ENCODE results near the gene HINT3.
"Not testable (repeated sequence)": the region's sequence is repeated elsewhere in the genome, so short reads cannot be mapped to it uniquely, and the experiment has no call there.

The HINT3 gene

DNA sequence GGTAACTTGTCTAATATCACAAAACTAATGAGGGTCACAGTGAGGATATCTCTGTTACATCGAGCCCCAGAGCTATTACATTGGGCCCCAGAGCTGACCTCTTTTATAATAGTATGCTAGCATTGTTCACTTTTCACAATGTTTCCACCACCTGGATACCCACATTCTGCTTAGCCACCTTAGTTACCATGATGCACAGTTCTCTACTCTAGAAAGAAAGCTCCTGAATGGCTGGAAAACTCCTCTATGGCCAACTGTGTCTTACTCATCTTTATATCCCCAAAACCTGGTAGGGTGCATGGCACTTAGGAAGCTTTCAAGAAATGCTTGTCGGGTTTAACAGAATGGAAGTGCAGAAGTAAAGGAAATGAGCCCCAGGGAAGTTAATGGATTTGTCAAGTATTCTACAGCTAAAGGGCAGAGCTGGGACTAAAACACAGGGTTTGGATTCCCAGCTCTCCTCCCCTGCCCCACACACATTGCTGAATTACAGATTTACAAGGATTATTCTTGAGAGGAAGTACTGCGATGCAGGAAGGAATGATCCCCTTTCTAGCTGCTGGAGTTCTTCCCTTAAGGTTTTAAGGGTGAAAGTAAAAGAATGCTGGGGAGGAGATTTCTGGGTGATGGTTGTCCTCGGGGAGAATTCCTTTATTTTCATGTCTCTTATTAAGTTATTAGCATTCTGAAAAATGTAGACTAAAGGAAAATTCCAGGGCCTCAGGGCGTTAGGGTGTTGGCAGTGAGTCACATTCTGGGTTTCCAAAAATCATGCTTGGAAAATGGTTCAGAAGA, 16.1 kb upstream of the HINT3 start:
- no peak for DNase-seq (ENCODE audit: low spot score)

DNA sequence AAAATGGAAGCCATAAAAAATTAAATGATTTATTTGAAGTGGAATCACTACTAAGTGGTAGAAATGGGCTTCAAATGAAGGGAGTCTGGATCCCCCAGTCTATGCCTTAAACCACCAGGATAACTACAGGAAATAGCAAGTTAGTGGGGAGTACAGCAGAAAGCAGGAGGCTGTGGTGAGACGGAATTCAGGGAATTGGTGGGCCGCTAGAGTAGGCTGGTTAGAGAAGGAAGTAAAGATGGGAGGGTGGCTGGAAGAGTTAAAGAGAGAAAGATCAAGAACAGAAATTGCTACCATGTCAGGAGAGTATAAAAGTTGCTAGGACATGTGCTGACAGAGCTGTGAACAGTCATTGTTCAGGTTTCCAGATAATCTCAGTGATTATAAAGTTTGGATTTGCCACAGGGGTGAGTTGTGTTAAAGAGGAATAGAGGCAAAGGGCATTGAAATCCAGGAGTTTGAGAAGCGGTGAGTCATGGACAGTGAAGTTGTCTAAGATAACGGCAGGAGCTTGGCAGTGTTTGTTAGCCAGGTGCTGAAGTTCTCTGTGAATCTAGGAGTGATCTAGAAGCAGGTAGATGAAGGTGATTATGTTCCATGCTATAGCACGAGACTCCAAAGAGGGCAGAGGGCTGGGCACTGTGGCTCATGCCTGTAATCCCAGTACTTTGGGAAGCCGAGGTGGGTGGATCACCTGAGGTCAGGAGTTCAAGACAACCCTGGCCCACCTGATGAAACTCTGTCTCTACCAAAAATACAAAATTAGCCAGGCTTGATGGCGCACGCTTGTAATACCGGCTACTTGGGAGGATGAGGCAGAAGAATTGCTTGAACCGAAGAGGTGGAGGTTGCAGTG, 13.7 kb upstream of the HINT3 start:
- DNase-seq (ENCODE audit: low spot score): no peak

DNA sequence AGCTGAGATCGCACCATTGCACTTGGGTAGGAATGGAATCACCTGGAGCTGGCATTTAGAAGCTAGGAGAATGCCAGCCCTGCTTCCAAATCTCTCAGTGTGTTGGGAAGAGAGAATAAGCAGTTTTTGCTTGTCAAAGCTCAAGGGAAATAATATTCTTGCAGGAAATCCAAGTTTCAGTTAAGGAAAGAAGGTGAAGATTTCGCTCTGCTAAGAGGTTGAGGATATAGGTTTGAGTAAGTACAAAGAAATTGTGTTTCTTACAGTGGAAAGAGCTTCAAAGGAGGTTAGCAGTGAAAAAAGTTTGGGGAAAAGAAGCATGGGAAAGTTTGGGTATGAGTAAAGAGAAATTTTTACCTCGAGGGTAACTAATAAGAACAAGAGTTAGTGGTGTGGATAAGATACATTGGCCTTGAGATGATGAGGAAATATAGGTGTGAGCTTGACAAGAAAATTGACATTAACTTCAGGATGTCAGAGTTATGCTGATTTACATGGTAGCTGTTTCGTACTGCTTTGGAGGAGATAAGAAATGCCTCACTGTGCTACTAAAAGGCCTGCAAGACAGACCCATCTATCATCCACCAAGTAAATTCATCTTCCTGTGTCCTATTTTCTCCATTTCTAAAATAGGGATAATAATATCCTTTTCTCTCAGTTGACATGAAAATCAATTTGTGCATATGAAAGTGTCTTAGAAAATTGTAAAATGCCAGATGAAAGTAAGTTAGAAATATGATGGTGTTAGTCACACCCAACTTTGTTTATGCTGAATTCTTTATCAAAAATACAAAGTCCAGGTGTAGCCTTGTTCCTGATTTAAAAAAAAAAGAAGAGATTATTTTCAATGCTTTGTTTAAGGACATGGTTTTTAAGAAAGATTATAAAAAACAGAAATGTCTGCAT, 12.8 kb upstream of the HINT3 start:
- no peak for DNase-seq (ENCODE audit: low spot score)

DNA sequence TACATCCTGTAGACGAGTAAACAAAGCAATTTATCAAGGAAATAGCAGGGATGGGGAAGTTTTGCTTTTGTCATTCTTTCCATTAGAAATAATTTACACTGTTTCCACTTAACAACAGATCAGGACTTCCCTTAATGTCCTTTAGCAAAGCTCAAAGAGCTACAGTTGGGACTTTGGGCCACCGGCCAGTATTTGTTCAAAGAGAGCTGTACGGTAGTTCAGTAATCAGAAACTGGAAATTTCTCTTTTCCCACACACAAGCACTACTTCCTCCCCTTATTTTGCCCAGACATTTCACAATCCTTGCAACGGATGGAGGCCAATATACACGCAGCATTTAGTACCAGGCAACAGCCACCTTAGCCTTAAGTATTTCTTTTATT, 12.1 kb upstream of the HINT3 start:
- DNase-seq (ENCODE audit: low spot score): no peak

DNA sequence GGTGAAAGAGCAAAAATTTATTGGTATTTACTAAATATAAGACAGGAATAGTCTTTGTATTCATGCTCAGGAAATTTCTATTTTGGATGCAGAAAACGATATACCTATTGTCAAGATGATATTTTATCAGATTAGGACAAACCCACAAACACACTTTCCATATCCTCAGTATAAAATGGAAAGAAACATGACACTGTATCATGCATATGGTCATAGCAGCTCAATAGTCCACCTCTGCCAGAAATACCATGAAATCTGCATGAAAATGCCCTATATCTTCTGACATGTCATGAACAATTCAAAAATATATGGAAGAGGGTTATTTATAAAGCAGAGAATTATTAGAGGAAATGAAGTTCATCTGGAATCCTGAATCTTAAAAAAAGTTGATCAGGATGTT, 11.7 kb upstream of the HINT3 start:
- no peak for DNase-seq (ENCODE audit: low spot score)

DNA sequence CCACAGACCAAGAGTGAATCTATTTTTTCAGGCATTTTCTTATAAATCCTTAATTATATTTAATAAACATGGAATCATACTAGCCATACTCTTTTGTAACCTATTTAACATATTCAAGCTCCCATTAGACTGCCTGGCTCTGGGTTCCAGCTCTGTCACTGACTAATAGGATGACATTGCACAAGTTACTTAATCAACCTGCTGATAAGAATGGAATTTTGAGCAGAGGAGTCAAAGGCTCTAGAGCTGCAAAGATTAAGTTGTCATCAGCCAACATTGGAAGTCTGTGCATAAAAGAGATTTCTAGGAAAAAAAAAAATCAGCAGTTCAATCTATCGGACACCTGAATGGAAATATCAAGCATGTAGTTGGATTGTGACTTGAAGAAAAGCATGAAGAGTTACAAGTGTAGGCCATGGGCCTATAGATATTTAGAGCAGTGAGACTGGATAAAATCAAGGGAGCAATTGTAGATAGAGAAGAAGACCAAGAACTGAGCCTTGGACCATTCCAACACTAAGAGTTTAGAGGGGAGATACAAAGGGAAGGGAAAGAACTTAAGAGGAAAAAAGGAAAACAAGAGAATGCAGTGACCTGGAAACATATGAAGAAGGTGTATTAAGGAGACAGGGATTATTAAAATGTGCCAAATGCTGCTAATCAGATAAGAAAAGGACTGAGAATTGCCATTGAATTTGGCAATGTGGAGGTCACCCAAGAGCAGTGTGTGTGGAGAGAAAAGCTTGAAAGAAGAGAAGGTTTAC, 11.0 kb upstream of the HINT3 start:
- no peak for DNase-seq (ENCODE audit: low spot score)

DNA sequence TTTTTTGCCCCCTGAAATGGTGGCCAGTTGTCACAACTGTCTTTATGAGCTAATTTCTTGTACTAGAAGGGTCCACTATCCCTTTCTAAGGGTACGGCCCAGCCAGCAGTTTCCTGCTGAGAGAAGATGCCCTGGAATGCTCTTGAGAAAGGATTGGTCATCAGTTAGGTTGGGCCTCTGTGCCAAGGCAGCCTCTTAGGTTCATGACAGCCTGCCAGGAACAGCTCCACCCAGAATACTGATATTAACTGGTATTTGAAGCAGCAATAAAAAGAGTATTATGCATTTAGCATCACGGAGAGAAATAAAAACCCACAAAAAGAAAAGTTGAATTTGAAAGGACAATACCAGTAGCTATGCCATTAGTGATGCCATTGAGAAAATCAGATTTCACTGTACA, 9.0 kb upstream of the HINT3 start:
- no peak for DNase-seq (ENCODE audit: low spot score)

DNA sequence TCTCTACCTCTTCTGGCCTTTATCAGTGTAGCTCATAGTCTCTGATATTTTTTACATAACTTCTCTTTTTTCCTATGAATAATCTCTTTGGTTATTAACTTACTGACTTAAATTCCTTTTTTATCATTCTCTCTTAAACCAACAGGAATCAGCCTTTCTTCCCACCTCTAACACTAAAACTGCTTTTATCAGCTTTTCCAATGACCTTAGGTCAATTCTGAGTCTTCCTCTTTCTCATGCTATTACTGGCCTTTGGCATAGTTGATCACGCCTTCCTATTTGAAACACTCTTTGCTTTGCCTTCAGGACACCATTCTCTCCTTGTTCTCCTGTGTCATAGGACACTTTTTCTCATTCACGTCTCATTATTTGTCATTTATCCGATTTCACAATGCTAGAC, 8.1 kb upstream of the HINT3 start:
- no peak for DNase-seq (ENCODE audit: low spot score)

DNA sequence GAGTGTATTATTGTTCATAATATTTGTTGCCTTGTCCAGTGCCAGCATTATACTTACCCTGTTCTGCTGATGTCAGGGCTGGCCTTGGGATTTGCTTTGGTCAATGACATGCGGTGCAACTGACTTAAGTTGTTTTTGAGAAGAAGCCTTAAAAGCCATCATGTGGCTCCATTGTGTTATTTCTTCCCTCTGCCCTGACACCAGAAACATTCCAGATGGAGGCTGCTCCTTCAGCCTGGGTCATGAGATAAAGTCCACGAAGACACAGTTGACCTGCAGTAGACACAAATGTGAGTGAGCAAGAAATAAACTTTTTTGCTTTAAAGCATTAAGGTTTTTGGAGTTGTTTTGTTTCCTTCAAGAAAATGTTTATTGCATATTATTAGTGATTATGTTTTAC, 7.5 kb upstream of the HINT3 start:
- no peak for DNase-seq (ENCODE audit: low spot score)

DNA sequence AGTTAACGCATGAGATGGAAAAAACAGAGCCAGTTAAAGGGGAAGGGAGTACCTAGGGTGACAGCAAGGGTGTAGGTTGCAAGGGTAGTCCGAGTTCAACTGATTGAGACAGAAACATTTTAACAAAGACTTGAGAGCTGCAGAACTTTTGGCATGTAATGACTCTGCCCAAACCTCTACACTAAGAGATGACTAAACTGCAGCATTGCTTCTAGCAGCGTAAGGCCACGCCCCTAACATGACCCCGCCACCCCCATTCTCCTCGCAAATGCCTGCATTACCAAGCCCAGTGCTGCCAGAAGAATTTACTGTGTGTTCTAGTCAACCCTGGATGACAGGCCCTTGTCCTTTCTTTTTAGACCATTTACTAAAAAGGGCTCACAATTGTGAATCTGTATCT, 6.3 kb upstream of the HINT3 start:
- no peak for DNase-seq (ENCODE audit: low spot score)

DNA sequence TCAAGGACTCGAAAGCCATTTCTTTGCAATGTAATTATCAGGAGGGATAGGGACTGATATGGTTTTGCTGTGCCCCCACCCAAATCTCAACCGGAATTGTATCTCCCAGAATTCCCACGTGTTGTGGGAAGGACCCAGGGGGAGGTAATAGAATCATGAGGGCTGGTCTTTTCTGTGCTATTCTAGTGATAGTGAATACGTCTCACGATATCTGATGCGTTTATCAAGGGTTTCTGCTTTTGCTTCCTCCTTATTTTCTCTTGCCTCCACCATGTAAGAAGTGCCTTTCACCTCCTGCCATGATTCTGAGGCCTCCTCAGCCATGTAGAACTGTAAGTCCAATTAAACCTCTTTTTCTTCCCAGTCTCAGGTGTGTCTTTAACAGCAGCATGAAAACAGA, 5.9 kb upstream of the HINT3 start:
- not testable (repeated sequence) for DNase-seq (ENCODE audit: low spot score)

DNA sequence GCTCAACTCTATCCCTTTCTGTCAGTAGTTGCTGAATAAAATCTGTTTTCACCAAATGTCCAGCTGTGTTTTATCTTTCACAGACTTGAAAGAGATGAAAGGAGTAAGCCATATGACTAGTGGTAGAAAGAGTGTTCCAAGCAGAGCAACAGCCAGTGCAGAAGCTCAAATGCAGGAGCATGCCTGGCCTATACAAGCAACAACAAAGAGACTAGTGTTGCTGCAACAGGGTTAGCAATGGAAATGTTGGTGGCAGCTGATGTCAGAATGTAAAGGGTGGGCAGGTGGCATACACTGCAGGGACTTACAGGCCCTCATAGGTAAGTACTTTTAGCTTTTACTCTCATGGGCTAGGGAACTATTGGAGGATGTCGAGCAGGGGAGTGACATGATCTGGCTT, 5.2 kb upstream of the HINT3 start:
- no peak for DNase-seq (ENCODE audit: low spot score)

DNA sequence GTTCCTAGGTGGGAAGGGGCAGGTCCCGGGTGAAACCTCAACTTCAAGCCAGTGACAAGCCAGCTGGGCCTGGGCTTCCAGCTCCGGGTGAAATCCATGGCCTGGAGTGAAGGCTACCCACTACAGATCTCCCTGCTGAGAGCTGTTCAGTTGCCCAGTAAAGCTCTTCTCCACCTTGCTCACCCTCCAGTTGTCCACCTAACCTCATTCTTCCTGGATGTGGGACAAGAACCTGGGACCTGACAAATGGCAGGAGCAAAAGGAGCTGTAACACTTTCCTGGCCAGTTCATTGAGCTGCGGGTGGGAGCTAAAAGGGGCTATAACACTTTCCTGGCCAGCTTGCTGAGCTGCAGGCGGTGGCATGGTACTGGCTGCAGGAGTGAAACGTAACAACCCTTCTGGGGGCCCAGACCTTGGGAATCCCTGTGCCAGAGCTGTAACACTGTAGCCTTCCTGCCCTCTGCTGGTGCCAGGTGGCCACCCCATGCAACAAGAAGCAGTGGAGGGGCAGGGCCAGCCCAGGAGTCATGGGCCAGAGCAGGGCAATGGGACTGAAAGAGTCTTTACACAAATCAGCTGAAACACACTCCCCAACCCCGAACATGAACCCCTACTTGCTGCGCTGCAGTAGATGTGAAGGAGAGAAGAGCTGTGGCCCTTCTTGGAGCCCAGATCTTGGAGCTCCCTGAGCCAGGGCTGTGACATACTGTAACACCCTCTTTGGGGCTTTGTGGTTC, 3.6 kb upstream of the HINT3 start:
- DNase-seq (ENCODE audit: low spot score): no peak

DNA sequence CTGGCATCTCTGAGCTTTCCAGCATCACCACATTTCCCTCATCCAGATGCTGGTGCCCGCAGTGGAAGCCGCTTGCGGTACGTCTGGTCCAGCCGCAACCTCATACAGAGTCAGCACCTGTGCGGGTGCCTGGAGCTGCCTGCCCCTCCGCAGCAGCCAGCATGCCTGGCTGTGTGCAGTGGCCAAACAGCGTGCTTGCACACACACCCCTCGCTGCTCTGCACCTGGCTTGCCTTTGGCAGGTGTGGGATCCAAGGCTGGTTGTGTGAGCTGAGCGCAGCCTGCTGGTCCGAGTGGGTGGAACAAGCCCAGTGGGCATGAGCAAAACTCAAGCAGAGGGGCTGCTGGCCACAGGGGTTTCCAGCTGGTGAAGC, 3.1 kb upstream of the HINT3 start:
- DNase-seq (ENCODE audit: low spot score): peak; percentile 32

DNA sequence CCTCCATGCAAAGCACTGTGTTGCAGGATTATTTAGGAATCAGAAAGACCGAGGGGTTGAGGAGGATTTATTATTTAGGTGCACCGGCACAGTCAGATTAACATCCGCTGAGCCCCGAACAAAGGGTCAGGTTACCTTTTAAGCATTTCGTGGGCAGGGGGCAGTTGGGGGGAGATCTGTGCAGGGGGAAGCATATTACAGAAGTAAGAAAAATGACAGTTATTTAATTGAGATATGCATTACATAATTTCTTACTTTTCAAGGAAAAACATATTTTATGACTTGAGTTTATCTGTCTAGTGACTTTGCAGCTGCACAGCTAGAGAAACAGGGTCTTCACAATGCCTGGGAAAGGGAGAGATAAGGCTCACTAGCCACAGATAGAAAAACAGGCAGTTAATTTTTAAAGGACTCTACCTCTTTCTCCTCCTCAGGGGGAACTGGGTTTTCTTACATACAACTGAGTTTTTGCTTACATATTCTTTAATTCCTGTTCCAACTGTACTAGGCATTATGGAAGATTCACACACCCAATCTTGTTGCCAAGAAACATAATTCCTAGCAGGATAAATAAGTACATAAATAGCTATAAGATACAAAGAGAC, 1.7 kb upstream of the HINT3 start:
- no peak for DNase-seq (ENCODE audit: low spot score)

DNA sequence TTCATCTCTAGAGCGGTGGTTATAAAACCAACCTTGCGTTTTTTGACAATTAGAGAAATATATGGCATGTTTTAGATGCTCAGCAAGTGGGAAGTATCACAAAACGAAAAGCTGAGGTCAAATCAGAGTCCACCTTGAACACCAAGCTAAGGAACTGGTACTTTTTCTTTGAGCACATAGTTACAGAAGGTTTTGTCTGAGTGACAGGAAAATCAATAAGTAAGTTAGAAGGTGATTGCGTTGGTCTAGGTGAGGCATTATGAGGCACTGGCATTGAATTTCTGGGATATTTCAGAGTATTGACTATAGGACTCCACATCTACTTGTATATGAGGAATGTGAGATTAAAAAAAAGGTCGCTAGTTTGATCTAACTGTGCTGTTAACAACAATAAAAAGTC, 597 bp upstream of the HINT3 start:
- DNase-seq (ENCODE audit: low spot score): no peak

DNA sequence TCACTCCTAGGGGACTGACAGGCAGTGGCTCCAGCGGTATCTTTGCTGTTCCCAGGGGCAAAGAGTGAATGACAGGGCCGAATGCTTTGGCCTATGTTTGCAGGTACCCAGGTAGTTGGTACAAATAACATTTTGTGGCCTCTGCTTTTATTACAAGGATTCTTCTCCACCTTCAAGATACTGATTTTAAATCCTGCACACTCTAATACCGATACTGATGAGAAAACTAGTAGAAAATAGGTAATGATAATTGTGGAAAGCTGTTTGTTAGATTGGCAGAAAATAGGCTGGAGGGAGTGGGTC, 772 bp downstream of the HINT3 start:
- no peak for DNase-seq (ENCODE audit: low spot score)

DNA sequence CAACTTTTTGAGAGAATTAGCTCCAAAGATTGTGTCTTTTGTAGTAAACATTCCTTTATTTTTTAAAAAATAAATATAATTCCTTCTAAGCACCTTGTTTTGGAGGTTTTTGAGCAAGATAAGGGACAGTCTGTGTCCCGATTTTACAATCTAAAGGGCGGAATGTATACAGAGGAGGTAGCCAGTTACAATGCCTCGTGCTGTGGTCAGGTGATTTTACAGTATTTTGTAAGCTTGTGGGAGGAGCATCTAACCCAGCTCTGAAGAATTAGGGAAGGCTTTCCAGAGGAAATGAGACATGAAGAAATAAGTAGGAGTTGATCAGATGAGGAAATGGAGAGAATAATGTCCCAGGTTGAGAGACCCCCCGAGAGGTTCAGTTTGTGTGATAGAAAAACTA, 1.3 kb downstream of the HINT3 start:
- peak; percentile 45 for DNase-seq (ENCODE audit: low spot score)

DNA sequence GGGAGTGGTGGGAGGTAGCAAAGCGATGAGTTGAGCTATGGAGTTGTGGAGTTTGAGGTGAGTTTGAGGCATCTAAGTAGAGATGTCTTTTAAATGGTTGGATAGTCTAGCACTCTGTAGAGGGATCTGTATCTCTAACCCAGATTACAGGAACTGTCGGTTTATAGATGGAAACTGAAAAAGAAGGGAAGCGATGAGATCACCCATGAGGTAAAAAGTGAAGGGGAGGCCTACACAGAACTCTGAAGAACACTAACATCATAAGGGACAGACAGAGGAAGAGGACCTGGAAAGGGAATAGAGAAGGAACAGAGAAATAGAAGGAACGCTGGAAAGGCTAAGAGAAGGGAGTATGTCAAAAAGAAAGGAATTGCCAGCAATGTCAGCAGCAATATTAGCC, 2.5 kb downstream of the HINT3 start:
- no peak for DNase-seq (ENCODE audit: low spot score)

DNA sequence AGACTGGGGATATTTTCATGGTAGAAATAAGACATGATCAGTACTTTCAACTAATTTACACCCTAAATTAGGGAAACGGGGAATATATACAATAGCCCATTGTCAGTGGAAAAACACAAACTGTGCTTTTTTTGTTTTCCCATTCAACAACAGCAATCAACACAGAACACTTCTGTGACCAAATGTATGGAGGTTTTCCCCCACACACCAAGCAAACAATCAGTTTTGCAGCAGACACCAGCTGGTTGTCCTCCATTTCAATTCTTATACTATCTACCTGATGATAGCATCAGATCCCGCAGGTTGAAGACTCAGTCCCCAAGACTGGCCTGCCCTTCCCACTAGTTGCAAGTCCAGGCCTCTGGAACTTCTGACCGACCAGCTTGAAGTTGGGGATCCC, 4.5 kb downstream of the HINT3 start:
- DNase-seq (ENCODE audit: low spot score): no peak
